ENCODE measurements around the gene GSTA5. TPM values are rescaled to one million over a fixed set of nuclear protein-coding genes. Genes with fewer than 3 reads are reported as not detected.
"Not testable (repeated sequence)": the region's sequence is repeated elsewhere in the genome, so short reads cannot be mapped to it uniquely, and the experiment has no call there.

The GSTA5 gene
- total RNA-seq, 1 donor from 2014 or later: not detected

GRCh38 chr6:52802806-52803205 is 37.8 kb downstream of the GSTA5 start:
- ATAC-seq (no peak), DNase-seq (ENCODE audit: low spot score) (no peak)
- intact Hi-C loops (cut with DNase I): no loop called here

GRCh38 chr6:52801188-52801841 is 39.3 kb downstream of the GSTA5 start:
- ATAC-seq (no peak), DNase-seq (ENCODE audit: low spot score) (no peak)
- intact Hi-C loops (cut with DNase I): no loop called here

- ATAC-seq; DNase-seq (ENCODE audit: low spot score); intact Hi-C loops (cut with DNase I): not testable (repeated sequence)
Observed at GRCh38 chr6:52799272-52799671, 41.3 kb downstream of the GSTA5 start.

GRCh38 chr6:52794366-52794765 is 46.2 kb downstream of the GSTA5 start:
- ATAC-seq; DNase-seq (ENCODE audit: low spot score); intact Hi-C loops (cut with DNase I): not testable (repeated sequence)

GRCh38 chr6:52790861-52791260 is 49.8 kb downstream of the GSTA5 start:
- intact Hi-C loops (cut with DNase I): no loop called here
- ATAC-seq (no peak), DNase-seq (ENCODE audit: low spot score) (no peak)

GRCh38 chr6:52789658-52790057 is 51.0 kb downstream of the GSTA5 start:
- ATAC-seq; DNase-seq (ENCODE audit: low spot score); intact Hi-C loops (cut with DNase I): not testable (repeated sequence)

GRCh38 chr6:52788478-52788877 is 52.1 kb downstream of the GSTA5 start:
- ATAC-seq (no peak), DNase-seq (ENCODE audit: low spot score) (no peak)
- intact Hi-C loops (cut with DNase I): no loop called here

- intact Hi-C loops (cut with DNase I): no loop called here
- DNase-seq (ENCODE audit: low spot score) (no peak), ATAC-seq (no peak)
Observed at GRCh38 chr6:52787917-52788316, 52.7 kb downstream of the GSTA5 start.

- DNase-seq (ENCODE audit: low spot score) (no peak), ATAC-seq (no peak)
- intact Hi-C loops (cut with DNase I): no loop called here
Observed at GRCh38 chr6:52786249-52786956, 54.2 kb downstream of the GSTA5 start.

GRCh38 chr6:52782696-52783274 is 57.8 kb downstream of the GSTA5 start:
- ATAC-seq; intact Hi-C loops (cut with DNase I); DNase-seq (ENCODE audit: low spot score): not testable (repeated sequence)

- ATAC-seq; intact Hi-C loops (cut with DNase I): not testable (repeated sequence)
Observed at GRCh38 chr6:52782209-52782608, 58.4 kb downstream of the GSTA5 start.

More at GRCh38 chr6:52782209-52782608, 58.4 kb downstream of the GSTA5 start:
- DNase-seq (ENCODE audit: low spot score): not testable (repeated sequence)

Other genes starting within 250 kb of the GSTA5 start
- 29.6 TPM for gene TMEM14A, start 169.7 kb downstream of the GSTA5 start, total RNA-seq
- not detected for gene GSTA2, start 77.3 kb downstream of the GSTA5 start, total RNA-seq
- gene GSTA1, start 37.0 kb downstream of the GSTA5 start, total RNA-seq: 0.49 TPM
- gene GSTA3, start 68.9 kb upstream of the GSTA5 start, total RNA-seq: not detected
- gene GSTA4, start 154.5 kb upstream of the GSTA5 start, total RNA-seq: 24.1 TPM
- 12.7 TPM for gene CILK1, start 221.0 kb upstream of the GSTA5 start, total RNA-seq
- 80.0 TPM for gene FBXO9, start 224.6 kb upstream of the GSTA5 start, total RNA-seq